Prostate gland (tissue), 2 donors: ENCODE measurements around the gene SNX32.

Source experiments
- POLR2A ChIP-seq: fragments of 450-650 bp; IDR thresholded peaks from one replicate; pipeline ENCODE4 v1.6.1; 2016; ENCODE audit warnings: antibody characterized with exemption, mild to moderate bottlenecking
- POLR2AphosphoS5 ChIP-seq: sonication (generic); formaldehyde crosslinking; IDR thresholded peaks from one replicate; pipeline ENCODE4 v1.6.1; 2017; ENCODE audit warnings: antibody characterized with exemption
- TF ChIP-seq, protein P1 (sequence below), 4 experiments: fragments of 200-600 bp in 2 of 4; fragments of 450-650 bp in 2 of 4; sonication (generic) in 2 of 4; IDR thresholded peaks; 1 replicate in 3 of 4; 2 replicates in 1 of 4; pipeline ENCODE4 v1.5.1; 2016 to 2019; ENCODE audit warnings: antibody characterized with exemption in 4 of 4, mild to moderate bottlenecking in 2 of 4, moderate library complexity in 2 of 4

DNA sequence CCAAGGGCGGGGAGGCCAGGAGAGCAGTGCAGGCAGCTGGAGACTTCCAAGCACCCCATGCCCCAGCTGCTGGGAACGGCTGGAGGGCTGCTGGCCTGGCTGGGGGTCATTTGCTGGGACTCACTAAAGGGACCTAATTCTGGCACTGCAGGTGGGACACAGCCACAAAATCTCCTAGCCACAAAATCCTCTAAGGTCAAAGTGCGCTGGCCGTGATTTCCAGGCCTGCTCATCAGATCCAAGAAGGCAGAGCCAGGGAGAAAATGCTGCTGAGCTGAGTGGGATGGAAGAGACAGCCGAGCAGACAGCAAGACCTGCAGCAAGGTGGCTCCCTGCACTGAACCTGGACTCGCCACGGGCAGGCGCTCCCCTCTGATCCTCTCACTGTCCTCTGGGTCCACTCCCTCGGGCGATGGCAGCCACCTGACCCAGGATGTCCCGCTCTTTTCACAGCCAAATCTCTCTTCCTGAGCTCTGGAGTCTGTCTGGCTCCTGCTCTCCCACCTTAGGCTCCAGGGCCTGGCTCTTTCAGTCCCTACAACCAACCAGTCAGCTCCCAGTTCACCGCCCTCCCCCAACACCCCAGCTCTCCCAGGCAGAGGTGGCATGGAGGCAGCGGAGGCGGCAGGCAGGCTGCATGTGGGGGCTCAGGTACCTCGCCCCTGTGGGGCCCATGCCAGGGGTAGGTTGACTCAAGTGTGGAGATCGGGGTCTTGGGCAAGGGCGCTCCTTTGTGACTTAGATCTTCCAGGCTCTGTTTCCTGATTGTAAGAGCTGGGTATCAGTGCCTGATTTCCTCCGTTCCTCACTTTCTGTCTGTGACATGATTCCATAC is 32.4 kb upstream of the SNX32 start:
- TF ChIP-seq, protein P1, sequence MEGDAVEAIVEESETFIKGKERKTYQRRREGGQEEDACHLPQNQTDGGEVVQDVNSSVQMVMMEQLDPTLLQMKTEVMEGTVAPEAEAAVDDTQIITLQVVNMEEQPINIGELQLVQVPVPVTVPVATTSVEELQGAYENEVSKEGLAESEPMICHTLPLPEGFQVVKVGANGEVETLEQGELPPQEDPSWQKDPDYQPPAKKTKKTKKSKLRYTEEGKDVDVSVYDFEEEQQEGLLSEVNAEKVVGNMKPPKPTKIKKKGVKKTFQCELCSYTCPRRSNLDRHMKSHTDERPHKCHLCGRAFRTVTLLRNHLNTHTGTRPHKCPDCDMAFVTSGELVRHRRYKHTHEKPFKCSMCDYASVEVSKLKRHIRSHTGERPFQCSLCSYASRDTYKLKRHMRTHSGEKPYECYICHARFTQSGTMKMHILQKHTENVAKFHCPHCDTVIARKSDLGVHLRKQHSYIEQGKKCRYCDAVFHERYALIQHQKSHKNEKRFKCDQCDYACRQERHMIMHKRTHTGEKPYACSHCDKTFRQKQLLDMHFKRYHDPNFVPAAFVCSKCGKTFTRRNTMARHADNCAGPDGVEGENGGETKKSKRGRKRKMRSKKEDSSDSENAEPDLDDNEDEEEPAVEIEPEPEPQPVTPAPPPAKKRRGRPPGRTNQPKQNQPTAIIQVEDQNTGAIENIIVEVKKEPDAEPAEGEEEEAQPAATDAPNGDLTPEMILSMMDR (IDR thresholded peaks at IDR 0.05) = no peak
- no peak for TF ChIP-seq POLR2AphosphoS5
- no peak for TF ChIP-seq POLR2A
